HS-27A (cell line): Measurements from ENCODE around the gene KIFC3.
"Not testable (repeated sequence)": the region's sequence is repeated elsewhere in the genome, so short reads cannot be mapped to it uniquely, and the experiment has no call there.

ENCODE experiments used
- DNase-seq: peaks from one replicate; pipeline ENCODE4 v3.0.0-alpha.2; 2012; ENCODE audit warnings: low read depth, missing footprints

The KIFC3 gene

DNA sequence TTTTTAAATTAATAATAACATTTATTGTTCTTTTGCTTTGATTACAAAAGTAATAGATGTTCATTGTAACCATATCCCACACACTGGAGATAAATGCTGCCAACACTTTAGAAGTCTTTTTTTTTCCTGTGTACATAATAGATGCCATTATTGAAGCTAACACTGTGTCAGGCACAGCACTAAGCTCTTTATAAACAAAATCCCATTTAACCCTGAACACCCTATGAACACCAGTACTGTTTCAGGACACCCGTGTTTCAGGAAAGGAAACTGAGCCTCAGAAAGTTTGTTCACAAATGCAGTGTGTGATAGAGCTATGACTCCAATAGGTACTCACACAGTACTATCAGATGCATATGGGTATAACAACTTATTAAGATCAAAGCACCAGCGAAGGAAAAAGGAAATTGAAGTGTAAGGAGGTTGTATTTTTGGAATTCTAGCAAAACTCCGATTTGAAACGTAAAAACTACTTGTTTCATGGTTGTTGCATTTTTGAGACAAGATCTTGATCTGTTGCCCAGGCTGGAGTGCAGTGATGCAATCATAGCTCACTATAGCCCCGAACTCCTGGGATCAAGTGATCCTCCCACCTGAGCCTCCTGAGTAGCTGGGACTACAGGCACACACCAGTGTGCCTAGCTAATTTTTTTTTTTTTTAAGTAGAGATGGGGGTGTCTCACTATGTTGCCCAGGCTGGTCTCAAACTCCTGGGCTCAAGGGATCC lies 2.0 kb upstream of the KIFC3 start:
- no peak for DNase-seq

- no peak for DNase-seq
Measured at GRCh38 chr16:57803134-57803990, 1.1 kb upstream of the KIFC3 start.

DNA sequence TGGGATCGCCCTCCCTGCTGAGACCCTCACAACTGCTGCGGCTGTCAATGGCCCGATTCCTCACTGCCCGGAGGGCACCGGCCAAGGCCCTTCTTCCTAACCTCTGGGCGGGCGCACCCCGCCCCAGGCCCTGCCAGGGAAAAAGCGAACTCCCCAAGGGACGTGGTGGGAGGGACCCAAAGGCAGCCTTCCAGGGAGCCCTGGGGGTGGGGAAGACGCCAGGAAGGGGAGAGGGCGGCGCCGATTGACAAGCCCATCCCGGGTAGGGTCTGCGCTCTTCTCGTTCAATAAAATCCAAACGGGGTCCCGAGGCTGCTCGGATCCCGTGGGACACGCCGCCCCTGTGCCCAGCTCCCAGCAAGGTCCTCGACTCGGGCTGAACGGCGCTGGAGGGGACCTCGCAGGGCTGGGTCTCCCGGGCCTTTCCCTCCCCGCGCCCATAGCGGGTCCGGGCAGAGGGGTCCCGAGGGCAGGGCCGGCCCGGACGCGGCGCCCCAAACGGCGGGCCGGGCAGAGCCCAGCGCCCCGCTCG lies 416 bp downstream of the KIFC3 start:
- no peak for DNase-seq

GRCh38 chr16:57801098-57801808 lies 1.0 kb downstream of the KIFC3 start:
- DNase-seq = peak; percentile 78

- no peak for DNase-seq
Measured at GRCh38 chr16:57800200-57801097, 1.8 kb downstream of the KIFC3 start.

GRCh38 chr16:57799600-57800199 lies 2.6 kb downstream of the KIFC3 start:
- DNase-seq = no peak

GRCh38 chr16:57798953-57799599 lies 3.2 kb downstream of the KIFC3 start:
- DNase-seq = no peak

DNA sequence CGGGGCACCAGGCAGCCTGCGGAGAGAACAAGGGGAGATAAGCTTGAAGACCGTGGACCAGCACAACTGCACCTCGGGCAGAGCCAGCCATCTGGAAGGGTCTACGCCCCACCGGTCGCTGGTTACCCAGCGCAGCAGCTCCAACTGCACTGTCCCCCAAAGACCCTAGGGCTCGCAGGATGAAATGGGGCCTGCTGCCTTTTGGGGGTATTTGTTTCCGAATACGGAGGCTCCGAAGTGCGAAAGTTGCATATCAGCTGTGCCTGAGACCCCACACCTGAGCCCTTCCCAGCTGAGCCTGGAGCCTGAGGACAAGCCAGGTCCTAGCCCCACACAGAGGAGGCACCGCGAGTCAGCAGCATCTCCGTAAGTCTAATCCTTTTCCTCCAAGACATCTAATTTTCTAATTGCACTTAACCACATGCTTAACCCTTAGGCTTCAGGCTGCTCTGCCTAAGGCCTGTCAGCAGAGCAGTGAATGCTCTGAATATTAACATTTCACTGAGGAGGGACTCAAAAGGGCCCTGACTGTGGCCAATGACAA lies 4.0 kb downstream of the KIFC3 start:
- DNase-seq = no peak

DNA sequence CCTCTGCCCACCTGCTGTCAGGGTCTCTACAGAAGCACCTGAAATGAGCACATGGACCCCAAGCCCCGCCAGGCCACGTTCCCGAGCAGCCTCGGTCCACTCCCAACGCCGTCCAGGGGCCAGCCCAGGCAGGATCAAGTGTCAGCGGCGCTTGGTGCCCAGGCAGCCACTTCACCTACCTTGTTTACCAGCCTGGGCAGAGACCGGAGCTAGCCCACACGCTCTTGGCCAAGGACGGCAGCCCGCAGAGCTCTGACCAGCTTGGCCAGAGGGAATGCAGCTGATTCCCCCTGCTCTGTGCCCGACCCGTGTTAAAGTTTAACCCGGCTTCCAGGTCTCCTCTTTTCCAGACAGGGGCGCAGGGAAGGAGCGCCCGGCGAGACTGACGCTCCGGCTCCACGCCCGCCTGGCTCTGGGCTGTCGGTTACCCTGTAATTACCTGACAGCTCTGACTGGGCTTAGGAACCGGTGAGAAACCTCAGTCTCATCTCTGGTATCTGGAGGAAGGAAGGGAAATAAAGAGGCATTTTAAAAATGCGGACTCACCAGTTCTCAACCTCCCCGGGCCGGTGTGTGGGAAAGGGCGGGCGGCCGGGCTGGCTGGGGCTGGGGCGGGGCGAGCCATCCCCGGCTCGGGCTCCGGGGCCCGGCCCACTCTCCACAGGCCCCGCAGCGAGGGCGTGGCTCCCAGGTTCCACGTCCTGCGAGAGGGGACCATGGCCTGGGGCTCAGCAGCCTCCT lies 4.6 kb downstream of the KIFC3 start:
- DNase-seq = no peak

DNA sequence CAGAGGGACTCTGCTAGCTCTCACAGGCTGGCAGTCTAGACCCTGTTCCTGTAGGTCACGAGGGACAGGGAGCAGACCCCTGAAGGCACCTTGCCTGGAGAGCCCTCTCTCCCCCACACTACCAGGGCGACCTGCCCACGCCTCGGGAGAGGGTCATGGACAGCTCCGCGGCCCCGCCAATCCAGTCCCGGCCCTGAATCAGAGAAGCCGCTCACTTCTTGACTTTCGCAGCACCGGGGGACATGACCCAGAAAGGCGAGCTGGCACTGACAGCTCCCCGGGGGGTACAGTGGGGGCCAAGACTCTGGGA lies 5.1 kb downstream of the KIFC3 start:
- no peak for DNase-seq

- DNase-seq = not testable (repeated sequence)
Measured at GRCh38 chr16:57796014-57796413, 6.3 kb downstream of the KIFC3 start.

GRCh38 chr16:57795431-57795878 lies 6.8 kb downstream of the KIFC3 start:
- DNase-seq = no peak

DNA sequence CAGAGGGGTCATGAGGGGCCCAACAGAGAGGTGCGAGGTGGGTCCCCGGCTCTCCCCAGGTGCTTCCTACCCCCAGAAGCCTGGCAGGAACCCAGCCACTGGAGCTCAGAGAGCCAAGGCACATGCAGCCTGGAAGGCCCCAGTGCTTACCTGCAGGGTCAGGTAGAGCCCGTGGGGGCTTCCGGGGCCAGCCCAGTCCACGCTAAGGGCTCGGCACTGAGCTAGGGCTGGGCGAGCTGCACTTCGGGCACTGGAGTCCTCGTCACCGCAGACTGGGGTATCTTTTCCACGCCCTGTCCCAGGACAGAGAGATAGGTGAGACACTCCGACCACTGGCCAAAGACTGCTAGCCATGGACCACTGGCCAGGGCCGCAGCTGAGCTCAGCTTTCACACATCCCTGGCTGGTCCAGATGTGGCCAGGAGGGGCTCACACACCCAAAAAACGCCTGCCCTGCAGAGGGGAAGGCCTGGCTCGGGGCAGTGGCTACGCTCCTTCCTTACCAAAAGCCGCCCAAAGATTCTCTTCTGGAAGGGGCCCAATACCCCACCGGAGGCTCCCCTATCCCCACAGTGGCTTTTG lies 7.4 kb downstream of the KIFC3 start:
- no peak for DNase-seq

DNA sequence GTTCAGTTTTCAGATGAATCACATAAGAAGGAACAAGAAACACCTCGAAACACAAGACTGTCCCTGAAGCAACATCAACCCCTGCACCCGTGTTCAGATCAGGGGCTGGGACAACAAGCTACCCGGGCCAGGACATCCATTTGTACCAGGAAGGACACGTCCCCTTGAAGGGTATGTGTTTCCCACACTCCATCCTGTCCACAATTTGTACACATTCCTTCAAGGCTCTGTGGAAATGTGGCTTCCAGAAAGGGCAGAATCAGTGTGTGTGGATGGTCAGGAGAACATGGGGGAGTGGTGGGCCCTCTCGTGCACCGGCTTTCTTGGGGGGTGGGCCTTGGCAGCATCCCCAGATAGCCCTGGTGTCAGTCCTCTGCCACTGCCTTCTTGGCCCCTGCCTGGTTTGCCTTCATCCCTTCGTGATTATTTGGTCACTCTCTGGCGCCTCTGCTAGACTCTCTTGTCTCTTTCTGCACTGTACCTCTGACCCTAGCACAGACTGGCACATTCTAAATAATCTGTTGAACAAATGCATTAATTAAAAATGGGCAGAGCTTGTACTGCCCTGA lies 10.3 kb downstream of the KIFC3 start:
- no peak for DNase-seq

DNA sequence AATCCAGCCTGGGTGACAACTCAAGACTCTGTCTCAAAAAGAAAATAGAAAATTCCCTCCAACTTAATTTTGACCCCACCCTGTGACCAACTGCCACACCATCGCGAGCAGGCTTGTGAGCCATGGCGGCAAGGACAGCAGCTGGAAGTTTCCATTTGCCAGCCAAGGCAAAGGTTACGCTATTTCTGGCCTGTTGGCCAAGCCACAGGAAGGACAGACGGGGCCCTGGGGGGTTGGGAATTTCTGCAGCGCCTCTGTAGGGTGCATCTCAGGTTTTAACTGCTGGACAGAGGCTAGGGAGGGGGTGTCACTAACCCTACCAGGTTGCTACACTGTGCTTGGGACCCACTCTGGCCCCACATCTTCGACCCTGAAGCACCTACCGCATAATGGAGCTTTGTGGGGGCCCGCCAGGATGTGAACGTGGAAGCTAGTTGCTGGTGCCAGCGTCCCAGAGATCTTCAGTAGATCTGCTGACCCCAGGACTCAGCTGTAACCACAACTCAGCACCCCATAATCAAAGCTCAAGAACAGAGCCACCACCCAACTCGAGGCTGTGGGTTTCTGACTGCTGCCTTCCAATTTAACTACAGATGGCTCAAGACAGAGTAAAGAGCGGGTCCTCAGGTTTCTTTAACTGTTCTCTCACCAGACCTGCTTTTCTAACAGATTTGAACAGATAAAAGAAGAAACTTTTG lies 10.9 kb downstream of the KIFC3 start:
- no peak for DNase-seq

DNA sequence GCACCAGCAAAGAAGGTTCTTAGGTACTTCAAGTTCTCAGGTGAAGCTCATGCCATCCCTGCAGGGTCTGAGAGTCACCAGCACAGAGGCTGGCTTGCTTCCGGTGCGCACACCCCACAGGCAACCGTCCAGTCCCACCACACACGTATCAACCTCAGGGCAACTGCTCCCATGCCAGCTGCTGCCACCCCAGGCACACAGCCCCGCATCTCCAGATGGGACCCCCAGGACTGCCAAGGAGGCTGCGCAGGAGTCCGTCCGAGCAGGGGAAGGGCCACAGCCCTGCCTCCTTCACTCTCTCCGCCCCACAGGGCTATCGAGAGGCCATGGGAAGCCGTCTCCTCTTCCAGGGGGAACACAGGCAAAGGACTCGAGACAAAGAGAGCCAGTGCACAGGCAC lies 13.3 kb downstream of the KIFC3 start:
- no peak for DNase-seq

- no peak for DNase-seq
Measured at GRCh38 chr16:57788252-57788841, 13.9 kb downstream of the KIFC3 start.

DNA sequence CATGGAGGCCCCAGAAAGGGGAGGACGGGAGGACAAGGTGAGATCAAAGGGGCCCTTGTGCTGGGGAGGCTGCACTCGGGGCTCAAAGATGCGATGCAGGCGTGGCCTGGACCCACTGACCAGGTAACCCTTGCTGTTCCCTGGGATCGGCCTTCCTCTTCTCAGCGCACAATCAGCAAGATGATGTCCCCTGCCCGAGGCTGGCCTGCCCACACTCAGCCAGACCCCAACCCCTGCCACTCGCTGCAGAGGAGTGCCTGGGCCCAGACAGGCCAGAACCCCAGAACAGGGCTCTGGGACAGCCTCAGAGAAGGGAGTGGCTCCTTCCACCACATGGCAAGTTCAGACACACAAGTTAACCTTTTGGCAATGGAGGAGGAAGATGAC lies 14.8 kb downstream of the KIFC3 start:
- no peak for DNase-seq
